Measurements from ENCODE around the gene NUP107. TPM values are rescaled to one million over a fixed set of nuclear protein-coding genes. Genes with fewer than 3 reads are reported as not detected.

NUP107 gene
- total RNA-seq, 1 donor from 2014 or later = 23.9 TPM

DNA sequence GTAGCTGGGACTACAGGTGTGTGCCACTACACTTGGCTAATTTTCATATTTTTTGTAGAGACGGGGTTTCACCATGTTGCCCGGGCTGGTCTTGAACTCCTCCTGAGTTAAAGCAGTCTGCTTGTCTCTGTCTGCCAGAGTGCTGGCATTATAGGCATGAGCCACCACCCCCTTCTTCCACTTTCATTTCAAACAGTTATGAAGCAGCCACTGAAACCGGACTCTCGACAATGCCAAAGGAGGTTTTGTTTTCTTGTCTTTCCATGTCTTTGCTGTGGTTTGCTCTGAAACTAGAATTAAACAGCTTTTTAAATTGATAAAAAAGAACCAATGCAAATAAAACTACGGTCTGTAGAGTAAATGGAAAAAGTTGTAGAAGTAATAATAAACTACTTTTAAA, 45.6 kb upstream of the NUP107 start:
- no peaks in the 10 kb centered on the region for H3K9me3 Mint-ChIP-seq (ENCODE audit: low read depth)
- H3K27ac Mint-ChIP-seq (ENCODE audit: unreplicated experiment) = peak overlapping the region; percentile 33
- no peaks in the 10 kb centered on the region for H3K36me3 Mint-ChIP-seq (ENCODE audit: low read depth)
- H3K27me3 Mint-ChIP-seq (ENCODE audit: low read depth) = no peaks in the 10 kb centered on the region
- no peak overlapping the region for H3K4me3 Mint-ChIP-seq (ENCODE audit: unreplicated experiment)
- DNase-seq (ENCODE audit: low spot score) = no peak
- H3K4me1 Mint-ChIP-seq (ENCODE audit: low read depth) = peaks cover 70% of the 10 kb centered on the region
- TF ChIP-seq, protein P1, sequence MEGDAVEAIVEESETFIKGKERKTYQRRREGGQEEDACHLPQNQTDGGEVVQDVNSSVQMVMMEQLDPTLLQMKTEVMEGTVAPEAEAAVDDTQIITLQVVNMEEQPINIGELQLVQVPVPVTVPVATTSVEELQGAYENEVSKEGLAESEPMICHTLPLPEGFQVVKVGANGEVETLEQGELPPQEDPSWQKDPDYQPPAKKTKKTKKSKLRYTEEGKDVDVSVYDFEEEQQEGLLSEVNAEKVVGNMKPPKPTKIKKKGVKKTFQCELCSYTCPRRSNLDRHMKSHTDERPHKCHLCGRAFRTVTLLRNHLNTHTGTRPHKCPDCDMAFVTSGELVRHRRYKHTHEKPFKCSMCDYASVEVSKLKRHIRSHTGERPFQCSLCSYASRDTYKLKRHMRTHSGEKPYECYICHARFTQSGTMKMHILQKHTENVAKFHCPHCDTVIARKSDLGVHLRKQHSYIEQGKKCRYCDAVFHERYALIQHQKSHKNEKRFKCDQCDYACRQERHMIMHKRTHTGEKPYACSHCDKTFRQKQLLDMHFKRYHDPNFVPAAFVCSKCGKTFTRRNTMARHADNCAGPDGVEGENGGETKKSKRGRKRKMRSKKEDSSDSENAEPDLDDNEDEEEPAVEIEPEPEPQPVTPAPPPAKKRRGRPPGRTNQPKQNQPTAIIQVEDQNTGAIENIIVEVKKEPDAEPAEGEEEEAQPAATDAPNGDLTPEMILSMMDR (IDR thresholded peaks at IDR 0.05) = no peak

DNA sequence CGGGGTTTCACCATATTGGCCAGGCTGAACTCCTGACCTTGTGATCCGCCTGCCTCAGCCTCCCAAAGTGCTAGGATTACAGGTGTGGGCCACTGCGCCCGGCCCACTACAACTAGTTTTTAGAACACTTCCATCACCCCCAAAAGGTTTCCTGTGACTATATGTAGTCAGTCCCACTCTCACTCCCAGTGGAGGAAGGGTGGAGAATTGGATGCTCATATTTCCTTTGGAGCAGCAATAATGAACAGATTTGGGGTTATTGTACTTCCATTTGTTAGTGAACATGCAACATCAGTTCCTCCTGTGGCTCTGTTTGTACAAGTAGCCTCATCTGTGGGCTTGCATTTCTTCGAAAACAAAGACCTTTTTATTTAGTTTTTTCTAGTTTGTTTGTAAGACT, 40.3 kb upstream of the NUP107 start:
- peaks cover 45% of the 10 kb centered on the region for H3K4me1 Mint-ChIP-seq (ENCODE audit: low read depth)

DNA sequence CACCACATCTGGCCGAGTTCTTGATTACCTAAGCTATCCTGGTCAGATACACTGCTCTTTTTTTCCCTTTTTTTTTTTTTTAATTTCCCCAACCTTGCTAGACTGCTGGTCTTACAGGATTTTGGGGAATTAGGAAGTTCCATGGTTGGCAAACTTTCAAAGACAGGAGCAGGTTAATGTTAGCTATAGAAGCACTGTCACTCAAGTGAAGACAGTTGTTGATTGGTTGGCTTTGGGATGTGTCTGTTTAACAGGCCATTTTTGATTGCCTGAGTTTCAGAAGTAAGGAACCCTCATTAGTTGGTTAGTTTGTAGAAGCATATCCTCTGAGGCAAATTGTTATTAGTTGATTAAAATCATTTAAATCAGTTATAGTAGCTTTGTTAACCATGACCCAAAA, 39.3 kb upstream of the NUP107 start:
- peaks cover 37% of the 10 kb centered on the region for H3K4me1 Mint-ChIP-seq (ENCODE audit: low read depth)
- TF ChIP-seq, protein P1 (IDR thresholded peaks at IDR 0.05) = no peak
- H3K36me3 Mint-ChIP-seq (ENCODE audit: low read depth) = peaks cover 4% of the 10 kb centered on the region
- no peak for DNase-seq (ENCODE audit: low spot score)
- H3K27me3 Mint-ChIP-seq (ENCODE audit: low read depth) = no peaks in the 10 kb centered on the region
- H3K27ac Mint-ChIP-seq (ENCODE audit: unreplicated experiment) = peak overlapping the region; percentile 55
- H3K4me3 Mint-ChIP-seq (ENCODE audit: unreplicated experiment) = no peak overlapping the region
- H3K9me3 Mint-ChIP-seq (ENCODE audit: low read depth) = no peaks in the 10 kb centered on the region

More for the DNA sequence above, 40.3 kb upstream of the NUP107 start:
- Mint-ChIP-seq H3K27me3 (ENCODE audit: low read depth) (no peaks in the 10 kb centered on the region), H3K9me3 (ENCODE audit: low read depth) (no peaks in the 10 kb centered on the region), H3K36me3 (ENCODE audit: low read depth) (peaks cover under 1% of the 10 kb centered on the region), H3K27ac (ENCODE audit: unreplicated experiment) (no peak overlapping the region), H3K4me3 (ENCODE audit: unreplicated experiment) (no peak overlapping the region)
- no peak for DNase-seq (ENCODE audit: low spot score)
- TF ChIP-seq, protein P1 (IDR thresholded peaks at IDR 0.05) = no peak

DNA sequence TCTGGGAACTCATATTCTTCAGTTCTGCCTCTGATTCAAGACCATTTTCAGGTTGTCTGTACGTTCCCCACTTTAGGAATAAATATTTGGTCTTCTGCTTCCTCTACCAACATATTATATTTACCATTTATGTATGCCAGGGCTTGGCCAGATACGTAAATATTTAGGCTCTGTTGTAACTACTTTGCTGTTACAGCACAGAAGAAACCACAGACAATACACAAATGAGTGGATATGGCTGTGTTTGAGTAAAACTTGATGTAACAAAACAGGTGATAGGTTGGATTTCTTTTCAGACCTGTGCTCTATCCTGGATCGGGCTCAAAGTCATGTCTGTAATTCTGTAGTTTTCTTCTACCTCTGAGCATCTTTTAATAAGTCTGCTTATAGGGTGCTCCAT, 38.6 kb upstream of the NUP107 start:
- TF ChIP-seq, protein P1 (IDR thresholded peaks at IDR 0.05) = no peak
- H3K27me3 Mint-ChIP-seq (ENCODE audit: low read depth) = no peaks in the 10 kb centered on the region
- DNase-seq (ENCODE audit: low spot score) = no peak
- H3K4me3 Mint-ChIP-seq (ENCODE audit: unreplicated experiment) = no peak overlapping the region
- peaks cover 5% of the 10 kb centered on the region for H3K36me3 Mint-ChIP-seq (ENCODE audit: low read depth)
- peaks cover 32% of the 10 kb centered on the region for H3K4me1 Mint-ChIP-seq (ENCODE audit: low read depth)
- no peaks in the 10 kb centered on the region for H3K9me3 Mint-ChIP-seq (ENCODE audit: low read depth)
- peak overlapping the region; percentile 55 for H3K27ac Mint-ChIP-seq (ENCODE audit: unreplicated experiment)

DNA sequence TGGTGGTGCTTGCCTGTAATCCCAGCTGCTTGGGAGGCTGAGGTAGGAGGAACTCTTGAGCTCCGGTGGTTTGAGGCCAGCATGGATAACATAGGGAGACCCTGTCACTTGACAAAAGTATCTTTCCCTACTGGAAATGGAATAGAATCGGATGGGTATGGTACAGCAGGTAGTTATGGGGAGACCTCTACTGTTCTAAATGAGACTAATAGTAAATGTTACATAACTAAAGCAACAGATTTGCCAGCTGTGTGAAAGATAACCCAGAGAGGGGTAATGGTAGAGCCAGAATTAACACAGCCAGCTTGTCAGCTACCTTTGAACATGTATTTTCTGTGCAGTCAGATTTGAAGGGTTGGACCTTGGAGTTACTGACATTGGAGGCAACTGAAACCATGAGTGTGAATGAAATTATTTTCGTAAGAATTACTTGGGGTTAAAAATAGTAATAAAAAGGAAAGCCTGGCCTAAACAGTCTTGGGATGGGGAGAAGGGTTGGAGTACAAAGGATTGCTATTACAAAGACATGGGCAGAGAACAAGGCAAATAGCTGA, 21.7 kb upstream of the NUP107 start:
- Mint-ChIP-seq H3K36me3 (ENCODE audit: low read depth) (peaks cover 15% of the 10 kb centered on the region), H3K4me1 (ENCODE audit: low read depth) (no peaks in the 10 kb centered on the region), H3K27me3 (ENCODE audit: low read depth) (no peaks in the 10 kb centered on the region), H3K27ac (ENCODE audit: unreplicated experiment) (no peak overlapping the region), H3K9me3 (ENCODE audit: low read depth) (no peaks in the 10 kb centered on the region), H3K4me3 (ENCODE audit: unreplicated experiment) (no peak overlapping the region)
- no peak for DNase-seq (ENCODE audit: low spot score)
- TF ChIP-seq, protein P1 (IDR thresholded peaks at IDR 0.05) = peak; percentile 40
